ENCODE data around the gene GALK2.

GRCh38 chr15:49290191-49290590 lies 120.1 kb downstream of the GALK2 start:
- TF ChIP-seq POLR2A (IDR thresholded peaks at IDR 0.05; ENCODE audit: low read depth, low read length) (no peak), POLR2AphosphoS5 (IDR thresholded peaks at IDR 0.05; ENCODE audit: low read depth, low read length) (no peak)
